Measurements from ENCODE around the gene PHLPP2.

PHLPP2 gene

GRCh38 chr16:71711789-71712188, 12.7 kb downstream of the PHLPP2 start:
- Histone ChIP-seq H3K9me3 (ENCODE audit: severe bottlenecking) (no peaks in the 10 kb centered on the region), H3K27me3 (ENCODE audit: insufficient read depth, low read depth, severe bottlenecking) (no peaks in the 10 kb centered on the region), H3K4me3 (ENCODE audit: low read depth, low read length) (no peak overlapping the region), H3K27ac (no peak overlapping the region), H3K36me3 (peaks cover 9% of the 10 kb centered on the region)
- no peak for DNase-seq
- no peak for TF ChIP-seq CTCF (IDR thresholded peaks at IDR 0.05; ENCODE audit: low read depth, low read length)

GRCh38 chr16:71709229-71709781, 15.2 kb downstream of the PHLPP2 start:
- Histone ChIP-seq H3K36me3 (peaks cover 4% of the 10 kb centered on the region), H3K27me3 (ENCODE audit: insufficient read depth, low read depth, severe bottlenecking) (no peaks in the 10 kb centered on the region), H3K27ac (no peak overlapping the region), H3K4me3 (ENCODE audit: low read depth, low read length) (no peak overlapping the region), H3K9me3 (ENCODE audit: severe bottlenecking) (no peaks in the 10 kb centered on the region)
- no peak for DNase-seq
- TF ChIP-seq CTCF (IDR thresholded peaks at IDR 0.05; ENCODE audit: low read depth, low read length): no peak

GRCh38 chr16:71708696-71709095, 15.8 kb downstream of the PHLPP2 start:
- no peaks in the 10 kb centered on the region for H3K36me3 ChIP-seq
- no peaks in the 10 kb centered on the region for H3K9me3 ChIP-seq (ENCODE audit: severe bottlenecking)
- no peak overlapping the region for H3K27ac ChIP-seq
- no peak for TF ChIP-seq CTCF (IDR thresholded peaks at IDR 0.05; ENCODE audit: low read depth, low read length)
- H3K4me3 ChIP-seq (ENCODE audit: low read depth, low read length): no peak overlapping the region
- H3K27me3 ChIP-seq (ENCODE audit: insufficient read depth, low read depth, severe bottlenecking): no peaks in the 10 kb centered on the region
- DNase-seq: no peak

- no peak for TF ChIP-seq CTCF (IDR thresholded peaks at IDR 0.05; ENCODE audit: low read depth, low read length)
- H3K27ac ChIP-seq: no peak overlapping the region
These were observed 17.3 kb downstream of the PHLPP2 start for GRCh38 chr16:71707199-71707598.

GRCh38 chr16:71706046-71706445, 18.5 kb downstream of the PHLPP2 start:
- DNase-seq: no peak
- H3K4me3 ChIP-seq (ENCODE audit: low read depth, low read length): no peak overlapping the region
- H3K36me3 ChIP-seq: peaks cover 8% of the 10 kb centered on the region; the same call in 1 of the 2 replicates
- H3K27ac ChIP-seq: no peak overlapping the region
- H3K9me3 ChIP-seq (ENCODE audit: severe bottlenecking): no peaks in the 10 kb centered on the region
- H3K27me3 ChIP-seq (ENCODE audit: insufficient read depth, low read depth, severe bottlenecking): no peaks in the 10 kb centered on the region
- TF ChIP-seq CTCF (IDR thresholded peaks at IDR 0.05; ENCODE audit: low read depth, low read length): no peak

More at GRCh38 chr16:71707199-71707598, 17.3 kb downstream of the PHLPP2 start:
- Histone ChIP-seq H3K27me3 (ENCODE audit: insufficient read depth, low read depth, severe bottlenecking) (no peaks in the 10 kb centered on the region), H3K9me3 (ENCODE audit: severe bottlenecking) (no peaks in the 10 kb centered on the region), H3K36me3 (peaks cover 4% of the 10 kb centered on the region; the same call in 1 of the 2 replicates), H3K4me3 (ENCODE audit: low read depth, low read length) (no peak overlapping the region)
- DNase-seq: no peak

- peaks cover 23% of the 10 kb centered on the region for H3K36me3 ChIP-seq
- no peak overlapping the region for H3K4me3 ChIP-seq (ENCODE audit: low read depth, low read length)
- no peaks in the 10 kb centered on the region for H3K9me3 ChIP-seq (ENCODE audit: severe bottlenecking)
- no peaks in the 10 kb centered on the region for H3K27me3 ChIP-seq (ENCODE audit: insufficient read depth, low read depth, severe bottlenecking)
- no peak overlapping the region for H3K27ac ChIP-seq
- DNase-seq: no peak
- no peak for TF ChIP-seq CTCF (IDR thresholded peaks at IDR 0.05; ENCODE audit: low read depth, low read length)
These were observed 21.2 kb downstream of the PHLPP2 start for GRCh38 chr16:71703333-71703732.

Data from WERI-Rb-1 (cell line).